GM12892 (cell line): Measurements from ENCODE around the gene ZKSCAN1.

Experiments
- POLR2A ChIP-seq: IDR thresholded peaks from 2 replicates; pipeline ENCODE4 v1.6.1; 2011; ENCODE audit warnings: low read depth, low read length, control low read depth
- TAF1 ChIP-seq: IDR thresholded peaks from 2 replicates; pipeline ENCODE4 v1.6.1; 2011; ENCODE audit warnings: low read depth, mild to moderate bottlenecking, control low read depth, low read length, borderline replicate concordance

DNA sequence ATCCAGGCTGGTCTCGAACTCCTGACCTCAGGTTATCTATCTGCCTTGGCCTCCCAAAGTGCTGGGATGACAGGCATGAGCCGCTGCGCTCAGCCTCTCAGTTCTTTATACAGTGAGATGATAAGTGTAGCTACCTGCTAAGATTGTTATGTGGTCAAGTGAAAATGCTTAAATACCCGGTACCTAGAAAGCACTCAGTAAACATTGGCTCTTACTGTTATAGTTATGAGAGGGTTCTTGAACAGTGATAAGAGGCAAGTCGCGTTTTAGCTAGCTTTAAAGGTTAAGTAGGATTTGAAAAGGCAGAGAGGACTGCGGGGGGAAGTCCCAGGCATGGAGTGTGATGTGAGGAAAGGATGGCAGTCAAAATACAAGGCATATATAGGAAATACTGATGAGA is 4.5 kb downstream of the ZKSCAN1 start:
- TF ChIP-seq TAF1: no peak
- TF ChIP-seq POLR2A: no peak
